GM12878 (cell line): ENCODE data around the gene ADGRL3. TPM values are rescaled to one million over a fixed set of nuclear protein-coding genes. Genes with fewer than 3 reads are reported as not detected.

Experiments
- ATAC-seq: fragments of 200-7000 bp; cut with Tn5 transposase; 3 replicates; pipeline ENCODE4 v1.9.1; 2020; ENCODE audit warnings: mild to moderate bottlenecking, moderate library complexity
- BruUV-seq: library from RNA; stranded (reverse); fragments of 400-500 nt; replicated peaks from 2 replicates; lab custom pipeline; 2021; lab: Mats Ljungman, UMichigan
- CTCF ChIA-PET: fragments of 300-600 bp; sonication (Branson Sonifier 250); formaldehyde crosslinking; extraction: SDS; loops from one replicate; lab custom pipeline; 2021; ENCODE audit warnings: inconsistent platforms; lab: Yijun Ruan, JAX
- POLR2A ChIA-PET: fragments of 350-600 bp; formaldehyde crosslinking; extraction: SDS; loops from one replicate; lab custom pipeline; 2021; ENCODE audit warnings: inconsistent platforms; lab: Charles Lee
- RAD21 ChIA-PET: fragments of 300-600 bp; sonication (Branson Sonifier 250); formaldehyde crosslinking; loops from one replicate; lab custom pipeline; 2023; ENCODE audit warnings: antibody characterized with exemption; ENCODE audit not compliant: unreplicated experiment; lab: Charles Lee
- SMC1A ChIA-PET: fragments of 300-600 bp; sonication (Branson Sonifier 250); formaldehyde crosslinking; loops from one replicate; lab custom pipeline; 2023; ENCODE audit not compliant: unreplicated experiment, uncharacterized antibody; lab: Charles Lee
- DNase-seq: peaks from one replicate; pipeline ENCODE4 v3.0.0-alpha.2; 2011; ENCODE audit warnings: low read depth, low spot score
- FAIRE-seq: peaks from 3 replicates; lab custom pipeline; 2011; peaks lifted over from hg19 to GRCh38; lab: Jason Lieb, UNC
- H2AFZ ChIP-seq: 2 replicates; pipeline ENCODE4 v1.6.0; 2011; ENCODE audit warnings: low read depth, low read length, control low read depth; ENCODE audit not compliant: control insufficient read depth
- H3K27ac ChIP-seq: 2 replicates; pipeline ENCODE4 v1.5.1; 2011; ENCODE audit warnings: control low read depth; ENCODE audit not compliant: control insufficient read depth, insufficient read depth
- H3K27me3 ChIP-seq, 2 experiments: replicated peaks in 1 of 2; 2 replicates each; pipeline versions ENCODE4 v1.6.0 to v1.6.1; 2011; ENCODE audit warnings: low read length in 1 of 2; ENCODE audit not compliant: control insufficient read depth in 2 of 2, insufficient read depth in 2 of 2
- H3K36me3 ChIP-seq, 2 experiments: 2 replicates each; pipeline ENCODE4 v1.5.1; 2011; ENCODE audit warnings: low read length in 1 of 2; ENCODE audit not compliant: control insufficient read depth in 2 of 2, insufficient read depth in 2 of 2
- H3K4me1 ChIP-seq: 2 replicates; pipeline ENCODE4 v1.6.1; 2011; ENCODE audit warnings: mild to moderate bottlenecking, low read length, moderate library complexity, mixed read lengths; ENCODE audit not compliant: control insufficient read depth, insufficient read depth
- H3K4me2 ChIP-seq: 2 replicates; pipeline ENCODE4 v1.6.0; 2011; ENCODE audit warnings: control low read depth; ENCODE audit not compliant: control insufficient read depth, insufficient read depth
- H3K4me3 ChIP-seq: fragments of 200-600 bp; sonication (generic); 2 replicates; pipeline ENCODE4 v1.5.1; 2016
- H3K79me2 ChIP-seq: 2 replicates; pipeline ENCODE4 v1.6.0; 2011; ENCODE audit warnings: low read length; ENCODE audit not compliant: control insufficient read depth, insufficient read depth
- H3K9ac ChIP-seq: 2 replicates; pipeline ENCODE4 v1.8.0; 2011; ENCODE audit warnings: low read length, control low read depth, mixed read lengths; ENCODE audit not compliant: control insufficient read depth, insufficient read depth
- H3K9me3 ChIP-seq: replicated peaks from 3 replicates; pipeline ENCODE4 v1.5.1; 2011; ENCODE audit warnings: mild to moderate bottlenecking, low read length; ENCODE audit not compliant: control insufficient read depth, insufficient read depth
- H4K20me1 ChIP-seq: 2 replicates; pipeline ENCODE4 v1.6.0; 2011; ENCODE audit not compliant: control insufficient read depth, insufficient read depth
- ASH2L ChIP-seq: fragments of 300-600, 200-600 bp; sonication (generic); IDR thresholded peaks from 2 replicates; pipeline ENCODE4 v1.6.1; 2017; ENCODE audit warnings: low read depth, mild to moderate bottlenecking, borderline replicate concordance
- BMI1 ChIP-seq: fragments of 450-650 bp; IDR thresholded peaks from 2 replicates; pipeline ENCODE4 v1.6.1; 2016; ENCODE audit warnings: mild to moderate bottlenecking, moderate library complexity, borderline replicate concordance
- DPF2 ChIP-seq: fragments of 450-650 bp; IDR thresholded peaks from 2 replicates; pipeline ENCODE4 v1.6.1; 2017; ENCODE audit warnings: mild to moderate bottlenecking
- ELK1 ChIP-seq: IDR thresholded peaks from 2 replicates; pipeline ENCODE4 v1.6.1; 2012; ENCODE audit warnings: low read depth, low read length, improper control_type of control experiment
- FOXM1 ChIP-seq: IDR thresholded peaks from 2 replicates; pipeline ENCODE4 v1.6.1; 2012; ENCODE audit warnings: low read depth, mild to moderate bottlenecking, inconsistent platforms, low read length, moderate library complexity
- HDGF ChIP-seq: fragments of 450-650 bp; IDR thresholded peaks from 2 replicates; pipeline ENCODE4 v1.6.1; 2016; ENCODE audit warnings: antibody characterized with exemption
- MTA3 ChIP-seq: IDR thresholded peaks from 2 replicates; pipeline ENCODE4 v1.6.1; 2012; ENCODE audit warnings: low read length, inconsistent platforms, borderline replicate concordance
- NBN ChIP-seq: fragments of 450-650 bp; IDR thresholded peaks from 2 replicates; pipeline ENCODE4 v1.6.1; 2016
- NFYB ChIP-seq: IDR thresholded peaks from 2 replicates; pipeline ENCODE4 v1.6.1; 2011; ENCODE audit warnings: low read depth, mild to moderate bottlenecking, low read length, improper control_type of control experiment, moderate library complexity; ENCODE audit not compliant: insufficient read depth
- NR2F1 ChIP-seq: fragments of 450-650 bp; conservative IDR thresholded peaks from 2 replicates; pipeline ENCODE4 v1.6.1; 2017; ENCODE audit warnings: mild to moderate bottlenecking
- NRF1 ChIP-seq: conservative IDR thresholded peaks from 2 replicates; pipeline ENCODE4 v1.6.1; 2011; ENCODE audit warnings: mild to moderate bottlenecking, low read depth, low read length, improper control_type of control experiment
- PML ChIP-seq: IDR thresholded peaks from 2 replicates; pipeline ENCODE4 v1.6.1; 2012; ENCODE audit warnings: low read length, inconsistent platforms
- RCOR1 ChIP-seq: conservative IDR thresholded peaks from 2 replicates; pipeline ENCODE4 v1.6.1; 2012; ENCODE audit warnings: low read depth, low read length, improper control_type of control experiment
- SMAD5 ChIP-seq: IDR thresholded peaks from 2 replicates; pipeline ENCODE4 v1.6.1; 2016; ENCODE audit warnings: antibody characterized with exemption, low read depth
- ZNF687 ChIP-seq: fragments of 450-650 bp; IDR thresholded peaks from 2 replicates; pipeline ENCODE4 v1.6.1; 2017; ENCODE audit warnings: mild to moderate bottlenecking, moderate library complexity
- WGBS: methylation state at CpG from one replicate; pipeline ENCODE4 v1.1.6; 2016; ENCODE audit warnings: low lambda C conversion rate; ENCODE audit not compliant: insufficient replicate concordance, insufficient coverage; ENCODE audit errors: missing lambda C conversion rate; 5-methylcytosine and 5-hydroxymethylcytosine counted together
- in situ Hi-C: fragments of 300-500 bp; cut with MboI; formaldehyde crosslinking; loops from 9 replicates; pipeline ENCODE4 v1.14.3; 2018; ENCODE audit warnings: mixed read lengths
- intact Hi-C: fragments of 100-400 bp; cut with micrococcal nuclease; formaldehyde crosslinking; loops from one replicate; pipeline ENCODE4 v1.14.2; 2022; ENCODE audit not compliant: unreplicated experiment
- polyA plus RNA-seq, 11 experiments: library from polyadenylated mRNA; depleted of rRNA in 4 of 11; unstranded in 6 of 11; stranded (reverse) in 5 of 11; fragments of >200 nt; fragmentation: Nextera tagmentation in 4 of 11; fragmentation: Illumina TruSeq in 1 of 11; extraction: Ambion mirVana in 4 of 11; extraction: Trizol in 1 of 11; gene quantifications; 1 replicate in 1 of 11; 2 replicates in 10 of 11; pipeline versions ENCODE4 v1.2.1 to v1.2.3, GENCODE V29; 2011 to 2016; ENCODE audit warnings: inconsistent platforms in 2 of 11, missing spikeins in 2 of 11, low read depth in 1 of 11
- total RNA-seq, 4 experiments: library from RNA; depleted of rRNA in 3 of 4; stranded (reverse); fragments of >200 nt in 3 of 4; fragmentation: Illumina TruSeq in 1 of 4; extraction: Trizol in 1 of 4; gene quantifications; 2 replicates each; pipeline versions ENCODE4 v1.2.1 to v1.2.3, GENCODE V29; 2013 to 2021

The ADGRL3 gene
- total and polyA plus RNA-seq, 10 of the 15 experiments (the other 5 are each of a cell fraction or from before 2014, with no cell fraction given): 1.1 TPM; not detected in 9

GRCh38 chr4:61786211-61786610 lies 586.1 kb downstream of the ADGRL3 start:
- WGBS: 0% methylated on average over 2 of the region's 2 CpGs
- Histone ChIP-seq H2AFZ (no peak overlapping the region), H3K9me3 (no peaks in the 10 kb centered on the region), H3K36me3 (no peaks in the 10 kb centered on the region), H3K4me3 (no peak overlapping the region), H3K27ac (no peak overlapping the region), H3K9ac (no peak overlapping the region), H3K4me1 (no peaks in the 10 kb centered on the region), H3K4me2 (no peak overlapping the region), H3K79me2 (no peaks in the 10 kb centered on the region), H3K27me3 (no peaks in the 10 kb centered on the region), H4K20me1 (no peaks in the 10 kb centered on the region)
- intact Hi-C loops (no loop called here), in situ Hi-C loops (no loop called here)
- CTCF ChIA-PET: interaction anchor here (0.5 to 1.1 kb wide), 2 partner anchors 9 to 23 kb away, joined by 5 read pairs; no protein-coding TSS in a partner anchor
- RAD21 ChIA-PET: interaction anchor here (1.0 kb wide), 1 partner anchor 11 kb away, joined by 3 read pairs; no protein-coding TSS in a partner anchor
- POLR2A ChIA-PET: no interaction called here
- FAIRE-seq (no peak), DNase-seq (no peak), ATAC-seq (no peak)
- no TSS peak for BruUV-seq
- TF ChIP-seq ELK1 (no peak), NR2F1 (no peak)
- SMC1A ChIA-PET: interaction anchor here (0.8 to 1.4 kb wide), 3 partner anchors 9 to 73 kb away, joined by 3 read pairs; no protein-coding TSS in a partner anchor

- intact Hi-C loops: no loop called here
- Histone ChIP-seq H3K36me3 (no peaks in the 10 kb centered on the region), H3K27me3 (no peaks in the 10 kb centered on the region), H3K4me2 (no peak overlapping the region), H3K4me3 (no peak overlapping the region), H3K79me2 (no peaks in the 10 kb centered on the region), H3K9me3 (no peaks in the 10 kb centered on the region), H4K20me1 (no peaks in the 10 kb centered on the region), H3K9ac (no peak overlapping the region), H3K27ac (no peak overlapping the region), H2AFZ (no peak overlapping the region), H3K4me1 (no peaks in the 10 kb centered on the region)
- 20% methylated on average over 6 of the region's 6 CpGs for WGBS
- DNase-seq (no peak), FAIRE-seq (no peak), ATAC-seq (no peak)
- POLR2A ChIA-PET: no interaction called here
- RAD21 ChIA-PET: no interaction called here
- in situ Hi-C loops: no loop called here
- CTCF ChIA-PET: interaction anchor here (0.6 to 1.4 kb wide), 2 partner anchors 10 to 164 kb away, joined by 3 to 5 read pairs; no protein-coding TSS in a partner anchor
- BruUV-seq: no TSS peak
- SMC1A ChIA-PET: no interaction called here
- no peak for TF ChIP-seq NRF1
- no peak for TF ChIP-seq ZNF687
- TF ChIP-seq ASH2L: no peak
- TF ChIP-seq MTA3: no peak
- no peak for TF ChIP-seq HDGF
- TF ChIP-seq PML: no peak
- TF ChIP-seq FOXM1: no peak
- no peak for TF ChIP-seq NFYB
- no peak for TF ChIP-seq NBN
- TF ChIP-seq RCOR1: no peak
- TF ChIP-seq SMAD5: no peak
- no peak for TF ChIP-seq BMI1
- no peak for TF ChIP-seq DPF2
Measured at GRCh38 chr4:61795998-61796397, 595.9 kb downstream of the ADGRL3 start.
